Forelimb muscle (tissue), 1 donor: ENCODE results near the gene HYLS1. TPM values are rescaled to one million over a fixed set of nuclear protein-coding genes. Genes with fewer than 3 reads are reported as not detected.
A peak's percentile ranks its signal among the peaks of the same experiment; 100 is the strongest.
"Not testable (repeated sequence)": the region's sequence is repeated elsewhere in the genome, so short reads cannot be mapped to it uniquely, and the experiment has no call there.

Source experiments
- DNase-seq: peaks from one replicate; pipeline ENCODE4 v3.0.0-alpha.2; 2013; ENCODE audit warnings: low read depth
- polyA plus RNA-seq: library from polyadenylated mRNA; unstranded; fragments of 120-200 nt; gene quantifications from one replicate; pipeline ENCODE4 v1.2.1, GENCODE V29; 2013; ENCODE audit not compliant: insufficient read length

Gene HYLS1
- polyA plus RNA-seq, 1 donor: 5.4 TPM

DNA sequence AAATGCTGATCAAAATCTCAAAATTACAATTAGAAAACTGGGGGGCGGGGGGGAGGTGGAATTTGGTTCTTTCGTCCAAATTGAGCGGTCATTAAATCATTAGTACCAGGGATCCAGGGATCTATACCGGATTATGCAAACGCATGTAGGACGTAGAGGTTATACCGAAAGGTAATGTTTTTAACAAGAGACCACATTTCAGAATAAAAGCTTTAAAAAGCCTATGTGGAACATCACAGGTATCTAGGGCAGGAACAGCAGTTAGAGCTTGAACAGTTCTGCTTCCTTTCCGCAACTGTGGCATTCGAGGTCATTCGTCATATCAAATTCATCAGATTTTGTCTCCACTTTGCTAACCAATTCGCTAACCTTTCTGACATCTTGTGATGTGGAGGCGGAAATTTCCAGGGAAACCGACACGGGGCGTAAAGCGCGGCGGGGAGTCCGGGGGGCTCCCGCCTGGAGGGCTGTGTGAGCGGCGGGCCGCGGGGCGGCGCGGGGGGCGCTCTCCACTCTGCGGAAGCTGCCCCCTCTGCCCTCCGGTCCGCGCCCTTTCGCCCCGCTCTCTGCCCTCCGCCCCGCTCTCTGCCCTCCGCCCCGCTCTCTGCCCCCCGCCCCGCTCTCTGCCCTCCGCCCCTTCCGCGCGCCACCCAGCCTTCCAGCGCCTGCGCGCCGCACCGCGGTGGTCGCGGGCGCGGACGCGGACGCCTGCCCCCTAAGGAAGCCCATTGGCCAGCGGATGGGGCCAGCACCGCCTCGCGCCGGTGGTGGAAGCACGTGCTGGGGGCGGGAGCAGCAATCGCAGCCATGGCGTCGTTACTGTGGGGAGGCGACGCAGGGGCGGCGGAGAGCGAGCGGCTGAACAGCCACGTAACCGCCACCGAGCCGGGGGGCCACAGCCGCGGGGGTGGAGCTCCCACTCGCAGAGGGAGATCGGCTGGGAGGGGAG, 16.5 kb downstream of the HYLS1 start, which contains the start of gene DDX25:
Gene DDX25 (plus strand): TSS at position 798 of the 949 bp plus-strand sequence. CDS start 10 bp downstream, at position 808.
- DNase-seq: no peak

DNA sequence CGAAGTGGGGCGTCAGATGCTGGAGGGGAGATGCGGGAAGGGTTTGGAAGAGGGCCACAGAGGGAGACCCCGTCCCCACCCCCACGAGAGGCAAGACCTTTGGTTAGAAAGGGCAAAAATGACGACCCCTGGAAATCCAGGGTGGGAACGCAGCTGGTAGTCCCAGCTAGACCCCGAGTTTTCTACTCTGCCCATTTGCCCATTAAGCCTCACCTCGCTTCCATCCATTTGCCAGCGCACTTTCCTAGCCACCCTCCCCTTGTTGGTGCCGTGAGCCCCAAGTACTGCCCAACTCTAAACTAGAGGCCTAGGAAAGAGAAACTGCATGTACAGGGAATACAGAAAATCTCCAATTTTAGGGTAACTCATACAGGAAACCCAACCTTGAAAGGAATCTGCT, 17.2 kb downstream of the HYLS1 start:
- DNase-seq: no peak

DNA sequence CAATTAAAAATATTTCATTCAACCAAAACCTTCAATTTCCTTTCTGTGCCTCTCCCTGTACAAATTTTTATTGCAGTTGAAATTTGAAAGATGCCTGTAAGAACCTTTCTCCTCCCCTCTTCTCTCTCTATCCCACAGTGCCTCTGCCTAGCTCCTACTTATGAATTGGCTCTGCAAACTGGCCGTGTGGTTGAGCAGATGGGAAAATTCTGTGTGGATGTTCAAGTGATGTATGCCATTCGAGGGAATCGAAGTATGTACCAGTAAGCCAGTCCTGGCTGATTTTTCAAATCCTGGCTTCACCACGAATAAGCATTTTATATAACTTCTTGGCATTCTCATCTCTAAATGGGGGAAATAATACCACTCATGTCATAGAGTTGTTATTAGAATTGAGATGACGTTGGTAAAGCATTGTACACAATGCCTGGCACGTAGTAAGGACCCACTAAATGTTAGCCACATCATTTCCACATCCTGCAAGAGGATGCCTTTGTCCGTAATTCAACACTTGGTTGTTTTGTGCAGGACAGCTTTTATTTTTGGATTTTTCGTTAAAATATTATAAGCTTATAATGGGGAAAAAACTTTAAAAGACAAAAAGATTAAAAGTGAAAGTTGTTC, 22.9 kb downstream of the HYLS1 start:
- no peak for DNase-seq

DNA sequence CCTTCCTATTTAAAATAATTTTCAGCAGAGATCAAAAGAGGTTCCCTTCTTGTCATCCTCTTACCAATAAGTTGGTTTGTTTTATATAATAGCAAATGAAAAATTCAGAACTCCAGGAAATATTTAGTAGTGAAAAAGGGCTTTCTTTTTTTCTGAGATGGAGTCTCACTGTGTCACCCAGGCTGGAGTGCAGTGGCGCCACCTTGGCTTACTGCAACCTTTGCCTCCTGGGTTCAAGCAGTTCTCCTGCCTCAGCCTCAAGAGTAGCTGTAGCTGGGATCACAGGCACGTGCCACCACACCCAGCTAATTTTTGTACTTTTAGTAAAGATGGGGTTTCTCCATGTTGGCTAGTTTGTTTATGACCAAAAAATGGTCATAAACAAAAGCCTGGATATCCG, 27.1 kb downstream of the HYLS1 start:
- DNase-seq: not testable (repeated sequence)

DNA sequence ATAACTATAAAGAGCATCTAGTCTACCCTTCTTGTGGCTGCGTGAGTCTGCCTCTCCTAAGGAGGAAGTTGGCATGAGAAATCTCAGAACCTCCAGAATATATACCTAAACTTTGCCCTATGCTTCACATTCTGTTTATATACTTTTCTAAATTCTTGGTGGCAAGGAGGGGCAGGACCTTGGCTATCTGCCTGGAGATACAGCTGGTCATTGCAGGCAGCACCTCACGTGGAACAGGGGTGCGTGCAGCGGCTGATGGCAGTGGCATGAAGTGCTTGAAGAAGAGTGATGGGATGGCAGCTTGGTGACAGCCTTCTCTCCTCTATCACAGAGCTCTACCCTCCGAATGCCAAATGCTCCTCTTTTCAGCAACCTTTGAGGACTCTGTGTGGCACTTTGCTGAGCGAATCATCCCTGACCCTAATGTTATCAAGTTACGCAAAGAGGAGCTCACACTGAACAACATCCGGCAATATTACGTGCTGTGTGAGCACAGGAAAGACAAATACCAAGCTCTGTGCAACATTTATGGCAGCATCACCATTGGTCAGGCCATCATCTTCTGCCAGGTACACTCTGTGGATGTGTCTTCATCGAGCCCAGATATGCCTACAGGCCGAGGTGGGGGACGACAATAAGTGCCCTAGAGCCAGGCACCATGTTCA, 29.3 kb downstream of the HYLS1 start:
- DNase-seq: no peak

DNA sequence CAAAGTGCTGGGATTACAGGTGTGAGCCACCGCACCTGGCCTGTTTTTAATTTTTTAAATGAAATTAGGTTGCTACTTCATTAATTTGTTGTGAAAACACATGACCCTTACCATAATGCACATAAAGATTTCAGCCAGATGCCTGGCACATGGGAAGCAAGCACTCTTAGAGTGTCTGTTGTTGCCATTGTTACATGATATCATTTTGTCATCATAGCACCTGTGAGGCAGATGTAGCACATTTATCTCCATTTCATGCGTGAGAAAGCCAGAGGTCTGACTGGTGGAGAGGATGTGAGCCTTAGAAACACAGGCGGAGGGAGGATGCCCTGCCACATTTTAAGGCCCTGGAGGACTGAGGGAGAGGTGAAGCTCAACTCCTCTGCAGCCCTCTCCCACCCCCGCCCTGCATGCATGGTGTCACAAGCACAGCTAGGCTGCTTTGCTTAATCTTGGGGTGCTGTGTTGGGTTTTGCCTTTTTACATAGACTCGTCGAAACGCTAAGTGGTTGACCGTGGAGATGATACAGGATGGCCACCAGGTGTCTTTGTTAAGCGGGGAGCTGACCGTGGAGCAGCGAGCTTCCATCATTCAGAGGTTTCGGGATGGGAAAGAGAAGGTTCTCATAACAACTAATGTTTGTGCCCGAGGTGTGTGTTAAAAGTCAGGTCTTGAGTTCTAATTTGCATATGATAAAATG, 30.8 kb downstream of the HYLS1 start:
- DNase-seq: no peak

DNA sequence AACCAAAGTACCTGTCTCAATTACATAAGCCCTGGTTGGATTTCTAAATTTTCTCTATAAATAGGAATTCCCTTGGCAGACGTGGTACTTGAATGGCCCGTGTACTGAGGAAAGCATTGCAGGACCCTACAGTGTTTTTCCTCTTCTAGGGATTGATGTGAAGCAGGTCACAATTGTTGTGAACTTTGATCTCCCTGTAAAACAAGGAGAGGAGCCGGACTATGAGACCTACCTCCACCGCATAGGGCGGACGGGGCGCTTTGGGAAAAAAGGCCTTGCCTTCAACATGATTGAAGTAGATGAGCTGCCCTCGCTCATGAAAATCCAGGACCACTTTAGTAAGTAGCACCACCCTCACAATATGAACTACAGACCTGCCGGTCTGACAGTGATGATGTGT, 33.6 kb downstream of the HYLS1 start:
- DNase-seq: no peak

DNA sequence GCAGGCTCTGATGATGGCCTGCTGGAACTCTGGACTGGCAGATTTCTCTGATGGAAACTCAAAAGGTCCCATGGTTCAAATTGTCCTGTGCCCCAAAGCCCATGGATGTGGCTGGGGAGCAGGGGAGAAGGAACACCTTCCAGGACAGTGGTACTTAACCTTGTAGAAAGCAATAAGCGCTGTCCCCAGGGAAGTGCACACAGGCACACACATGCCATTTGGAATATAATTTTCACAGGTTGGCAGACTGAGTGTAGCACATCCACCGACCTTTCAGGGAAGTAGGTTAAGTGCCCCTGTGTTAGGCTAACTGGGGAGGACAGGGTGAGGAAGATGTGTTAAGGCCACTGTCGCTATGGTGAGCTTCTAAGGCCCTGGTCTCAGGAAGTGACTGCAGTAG, 34.7 kb downstream of the HYLS1 start:
- no peak for DNase-seq

DNA sequence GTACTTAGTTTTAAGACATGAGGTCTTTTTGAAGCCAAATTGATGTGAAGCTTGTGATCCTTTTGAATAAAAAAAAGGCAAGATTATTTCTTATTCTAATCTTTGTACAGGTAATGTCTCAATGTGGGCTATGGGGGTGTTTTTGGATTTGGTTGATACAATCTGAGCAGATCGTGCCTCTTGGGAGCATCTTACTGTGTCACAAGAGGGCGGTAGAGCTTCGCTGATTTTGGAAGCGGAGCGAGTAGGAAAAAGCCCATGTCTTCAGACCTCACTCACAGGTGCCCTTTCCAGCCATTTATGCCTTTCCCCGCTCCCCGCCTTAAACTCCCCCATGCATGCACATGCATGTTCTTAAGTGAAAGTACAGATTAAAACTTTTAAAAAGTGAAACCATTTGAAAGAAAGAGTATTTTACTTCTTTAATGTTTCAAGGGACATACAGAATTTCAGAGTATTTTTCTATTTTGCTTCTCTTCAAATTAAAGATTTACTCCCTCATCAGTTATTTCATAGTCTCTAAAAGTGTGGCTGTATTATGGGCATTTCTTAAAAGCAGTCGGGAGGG, 35.6 kb downstream of the HYLS1 start:
- DNase-seq: peak; percentile 60

DNA sequence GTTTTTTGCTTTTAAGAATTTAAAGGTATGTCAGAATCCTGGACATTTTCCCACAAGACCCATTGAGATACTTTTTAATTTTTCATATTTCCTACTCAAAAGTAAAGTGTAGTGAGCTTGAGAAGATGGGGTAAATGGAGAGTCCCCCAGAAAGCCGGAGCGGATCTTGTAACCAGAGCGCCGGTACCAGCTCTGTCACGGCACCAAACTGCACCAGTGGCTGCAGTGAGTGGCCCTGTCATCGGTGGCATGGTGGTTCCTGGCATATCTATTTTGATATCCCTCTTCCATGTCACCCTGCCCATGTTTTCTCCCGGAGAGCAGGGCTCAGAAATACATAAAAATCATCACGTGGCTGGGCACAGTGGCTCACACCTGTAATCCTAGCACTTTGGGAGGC, 36.2 kb downstream of the HYLS1 start:
- no peak for DNase-seq

DNA sequence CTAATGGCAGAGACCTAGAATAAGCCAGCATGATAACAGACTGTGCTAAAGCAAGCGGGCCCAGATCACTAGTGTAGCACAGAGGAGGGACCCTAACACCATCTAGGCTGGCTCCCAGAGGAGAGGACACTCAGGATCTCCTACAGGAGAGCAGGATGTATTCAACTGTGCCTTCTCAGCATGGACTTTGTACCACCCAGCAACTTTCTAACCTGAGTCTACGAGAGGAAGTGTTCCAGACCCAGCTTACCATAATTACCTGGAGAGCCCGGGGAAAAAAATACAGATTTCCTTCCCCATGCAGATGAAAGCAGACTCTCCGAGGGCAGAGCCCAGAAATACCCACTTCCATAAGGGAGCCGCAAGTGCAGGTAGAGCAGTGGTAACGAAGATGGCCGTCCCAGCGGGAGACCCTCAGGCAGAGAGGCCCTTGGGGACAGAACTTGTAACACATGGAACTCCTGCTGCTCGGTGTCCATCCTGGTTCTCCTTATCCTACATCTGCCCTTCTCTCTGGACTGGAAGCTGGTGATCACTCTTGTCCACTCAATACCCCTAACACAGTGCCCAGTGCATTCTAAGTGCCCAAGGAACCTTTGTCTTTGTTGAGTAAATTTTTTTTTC, 37.0 kb downstream of the HYLS1 start:
- no peak for DNase-seq

DNA sequence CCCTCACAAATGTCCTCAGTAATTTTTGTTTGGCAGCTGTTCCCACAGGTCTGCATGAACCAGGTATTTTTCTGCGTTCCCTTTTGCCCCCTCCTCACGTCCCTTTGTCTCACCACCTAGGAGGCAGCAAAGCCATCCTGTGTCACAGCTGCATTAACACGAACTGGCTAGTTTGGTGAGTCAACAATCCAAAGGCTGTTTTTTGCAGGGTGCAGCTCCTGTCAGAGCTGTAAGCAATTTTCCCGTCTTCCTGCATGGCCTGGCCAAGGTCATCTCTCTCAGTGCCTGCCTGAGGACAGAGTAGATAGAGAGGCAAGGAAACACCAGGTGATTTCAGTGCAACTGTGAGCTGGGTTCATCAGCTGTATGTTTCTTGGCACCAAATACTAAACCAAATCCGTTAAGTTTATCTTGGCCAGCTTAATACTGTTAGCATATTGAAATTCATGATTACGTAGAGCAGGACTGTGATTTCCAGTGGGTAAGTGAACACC, 37.8 kb downstream of the HYLS1 start:
- no peak for DNase-seq

DNA sequence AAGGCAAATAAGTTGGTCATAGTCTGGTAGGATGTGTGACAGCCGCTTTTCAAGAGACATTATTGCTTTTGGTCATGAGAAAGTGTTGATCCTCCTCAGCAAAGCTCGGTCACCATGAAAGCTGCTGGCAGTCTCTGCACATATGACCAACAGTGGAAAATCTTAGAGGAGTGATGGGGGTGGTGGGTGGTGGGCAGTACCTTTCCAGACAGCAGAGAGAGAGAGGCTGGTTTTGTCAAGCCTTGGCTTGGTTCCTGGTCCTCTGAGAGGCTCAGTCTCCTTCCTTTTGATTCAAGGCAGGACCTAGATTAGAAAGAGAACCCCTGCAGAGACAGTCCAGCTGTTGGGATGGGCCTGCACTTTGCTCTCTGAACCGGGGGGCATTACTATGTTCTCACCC, 38.3 kb downstream of the HYLS1 start:
- no peak for DNase-seq

DNA sequence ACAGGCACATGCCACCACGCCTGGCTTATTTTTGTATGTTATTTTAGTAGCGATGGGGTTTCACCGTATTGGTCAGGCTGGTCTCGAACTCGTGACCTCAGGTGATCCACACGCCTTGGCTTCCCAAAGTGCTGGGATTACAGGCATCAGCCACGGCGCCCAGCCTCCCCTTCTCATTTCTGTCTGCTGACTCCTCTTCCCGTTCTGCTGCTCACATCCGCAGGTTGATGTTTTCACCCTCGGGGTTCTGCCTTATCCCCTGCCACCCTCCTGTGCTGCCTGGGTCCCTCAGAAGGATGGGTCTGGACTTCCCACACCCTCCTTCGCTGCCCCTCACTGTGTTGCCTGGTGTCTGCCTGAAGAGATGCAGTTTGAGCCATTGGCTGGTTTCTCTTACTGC, 39.2 kb downstream of the HYLS1 start:
- no peak for DNase-seq

DNA sequence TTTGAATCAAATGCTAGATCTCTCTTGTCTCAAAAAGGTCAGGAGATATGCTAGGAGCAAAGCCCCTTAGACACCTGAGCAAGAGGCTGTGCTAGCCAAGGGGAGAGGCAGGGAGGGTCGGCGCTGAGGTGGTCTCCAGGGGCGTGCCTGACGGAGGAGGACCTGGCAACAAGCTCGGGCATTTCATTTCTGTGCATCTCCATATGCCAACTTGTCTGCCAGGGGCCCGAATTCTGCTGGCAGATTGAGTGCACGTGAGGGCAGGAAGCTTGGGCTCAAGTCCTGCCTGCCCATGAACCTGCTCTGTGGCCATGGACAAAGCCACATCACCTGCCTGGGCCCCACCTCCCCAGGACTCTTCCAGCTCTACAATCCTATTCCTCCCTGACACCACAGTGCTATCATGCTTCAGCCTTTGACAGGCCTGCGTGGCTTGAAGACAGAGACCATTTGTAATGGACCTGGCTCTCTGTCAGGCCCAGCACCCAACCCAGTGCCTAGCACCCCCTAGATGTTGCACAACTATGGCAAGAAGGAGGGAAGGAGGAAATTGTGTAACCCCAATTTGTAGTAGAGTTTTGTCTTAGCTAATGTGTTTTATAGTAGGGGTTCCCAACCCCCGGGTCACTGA, 42.1 kb downstream of the HYLS1 start:
- no peak for DNase-seq

DNA sequence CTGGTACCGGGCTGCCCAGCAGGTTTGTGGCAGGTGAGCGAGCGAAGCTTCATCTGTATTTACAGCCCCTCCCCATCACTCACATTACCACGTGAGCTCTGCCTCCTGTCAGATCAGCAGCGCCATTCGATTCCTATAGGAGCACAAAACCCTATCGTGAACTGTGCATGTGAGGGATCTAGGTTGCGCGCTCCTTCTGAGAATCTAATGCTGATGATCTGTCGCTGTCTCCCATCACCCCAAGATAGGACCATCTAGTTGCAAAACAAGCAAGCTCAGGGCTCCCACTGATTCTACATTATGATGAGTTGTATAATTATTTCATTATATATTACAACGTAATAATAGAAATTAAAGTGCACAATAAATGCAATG, 42.6 kb downstream of the HYLS1 start:
- DNase-seq: no peak

DNA sequence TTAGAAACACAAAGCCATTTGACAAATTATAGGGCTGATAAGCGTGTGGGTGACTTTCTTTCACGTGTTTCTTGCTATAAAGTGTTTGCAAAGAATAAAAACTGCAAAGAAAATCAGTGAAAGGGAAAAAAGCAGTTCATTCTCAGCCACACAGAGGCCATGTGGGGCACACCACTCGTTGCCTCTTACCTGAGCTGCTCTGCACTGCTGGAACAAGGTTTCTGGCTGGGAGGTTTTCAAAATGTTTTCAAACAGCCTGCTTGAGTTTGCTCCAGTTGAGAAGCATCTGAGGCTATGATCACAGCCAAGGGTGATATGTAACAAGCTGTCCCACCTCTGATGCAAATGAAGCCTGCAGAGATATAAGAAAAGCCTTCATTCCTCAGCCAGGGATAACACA, 43.6 kb downstream of the HYLS1 start:
- no peak for DNase-seq

DNA sequence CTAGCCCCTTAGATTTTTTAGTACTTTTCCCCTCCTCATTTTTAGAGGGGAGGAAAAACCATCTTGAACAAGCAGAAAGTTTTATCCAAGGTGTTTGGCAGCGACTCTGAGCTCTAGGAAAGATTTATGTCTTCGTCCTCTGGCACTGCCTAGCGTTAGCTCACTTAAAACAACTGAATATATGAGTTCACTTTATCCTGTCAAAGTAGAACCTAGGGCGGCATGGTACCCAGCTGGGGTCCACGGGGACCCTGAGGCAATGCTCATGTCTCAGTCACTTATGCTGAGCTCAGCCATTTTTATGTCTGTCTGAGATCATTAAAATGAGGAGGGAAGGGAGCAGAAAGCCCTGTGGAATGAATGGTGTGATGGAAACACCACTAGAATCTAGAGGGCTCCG, 44.2 kb downstream of the HYLS1 start:
- DNase-seq: no peak

DNA sequence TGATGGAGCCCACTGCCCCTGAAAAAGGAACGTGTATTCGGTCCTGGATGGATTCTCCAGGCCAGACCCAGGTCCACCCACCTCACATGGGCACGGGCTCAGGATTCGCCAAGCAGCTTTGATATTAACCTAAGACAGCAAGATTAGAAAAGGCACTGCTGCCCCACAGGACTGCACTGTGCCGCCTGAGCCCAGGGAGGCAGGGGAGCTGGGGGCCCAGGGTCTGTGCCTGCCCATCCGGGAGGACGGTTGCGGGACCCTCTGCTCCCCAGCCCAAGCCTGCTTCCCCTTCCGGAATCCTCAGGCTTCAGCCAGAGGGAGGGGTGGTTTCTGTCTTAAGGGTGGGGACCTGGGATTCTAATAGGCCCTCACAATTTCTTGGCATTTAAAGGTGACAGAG, 44.8 kb downstream of the HYLS1 start:
- no peak for DNase-seq

DNA sequence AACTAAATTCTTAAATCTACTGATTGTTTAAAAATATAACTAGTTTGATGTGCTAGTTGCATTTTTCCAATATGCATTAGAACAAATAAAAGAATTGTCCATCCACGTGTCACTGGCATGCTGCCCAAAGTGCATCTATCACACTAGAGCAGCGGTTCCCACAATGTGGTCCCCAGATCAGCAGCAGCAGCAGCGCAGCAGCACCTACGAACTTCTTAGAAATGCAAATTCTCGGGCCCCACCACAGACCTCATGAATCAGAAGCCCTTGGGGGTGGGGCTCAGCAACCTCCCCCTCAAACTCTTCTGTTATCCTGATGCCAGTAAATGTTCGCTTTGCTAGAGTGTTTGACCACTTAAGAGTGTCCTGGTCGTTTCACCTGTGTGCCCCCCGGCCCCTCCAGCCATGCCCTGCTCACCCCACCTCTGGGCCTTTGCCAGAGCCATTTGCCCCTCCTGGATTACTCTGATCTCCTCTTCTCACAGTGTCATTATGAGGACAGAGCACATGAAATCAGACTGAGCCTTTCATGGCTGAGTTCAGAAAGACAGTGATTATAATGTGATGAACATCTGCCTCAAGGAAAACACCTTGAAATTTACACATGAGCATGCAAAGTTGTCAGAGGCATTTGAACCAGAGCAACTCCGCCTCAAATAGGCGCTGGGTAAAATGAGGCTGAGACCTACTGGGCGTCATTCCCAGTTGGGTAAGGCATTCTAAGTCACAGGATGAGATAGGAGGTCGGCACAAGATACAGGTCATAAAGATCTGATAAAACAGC, 45.8 kb downstream of the HYLS1 start:
- no peak for DNase-seq
